Effector memory CD8-positive, alpha-beta T cell (primary cell): ENCODE data around the gene PDCD7.
"Not testable (repeated sequence)": the region's sequence is repeated elsewhere in the genome, so short reads cannot be mapped to it uniquely, and the experiment has no call there.

Experiments
- ATAC-seq: fragments of 150-1000 bp; cut with Tn5 transposase; replicated peaks from 2 replicates; pipeline ENCODE4 v1.10.0; 2021; ENCODE audit warnings: mild to moderate bottlenecking, moderate library complexity
- DNase-seq, 3 experiments: peaks; one replicate each; pipeline ENCODE4 v3.0.0; 2021
- H3K27ac Mint-ChIP-seq, 2 donors: one replicate each; pipeline ENCODE4 v1.8.0; 2022; ENCODE audit warnings: mild to moderate bottlenecking in 2 of 2, mixed read lengths in 2 of 2, moderate library complexity in 2 of 2
- H3K27me3 Mint-ChIP-seq, 2 donors: one replicate each; pipeline ENCODE4 v1.8.0; 2022; ENCODE audit warnings: mixed read lengths in 2 of 2
- H3K36me3 Mint-ChIP-seq: one replicate; pipeline ENCODE4 v1.8.0; 2022; ENCODE audit warnings: mild to moderate bottlenecking, moderate library complexity, mixed read lengths; ENCODE audit not compliant: insufficient read depth
- H3K4me1 Mint-ChIP-seq, 2 donors: one replicate each; pipeline ENCODE4 v1.8.0; 2022; ENCODE audit warnings: low read depth in 2 of 2, mixed read lengths in 2 of 2
- H3K4me3 Mint-ChIP-seq, 2 donors: one replicate each; pipeline ENCODE4 v1.8.0; 2022; ENCODE audit warnings: mild to moderate bottlenecking in 2 of 2, mixed read lengths in 2 of 2, moderate library complexity in 2 of 2
- H3K9me3 Mint-ChIP-seq, 2 donors: one replicate each; pipeline ENCODE4 v1.8.0; 2022; ENCODE audit warnings: mixed read lengths in 2 of 2

The PDCD7 gene

DNA sequence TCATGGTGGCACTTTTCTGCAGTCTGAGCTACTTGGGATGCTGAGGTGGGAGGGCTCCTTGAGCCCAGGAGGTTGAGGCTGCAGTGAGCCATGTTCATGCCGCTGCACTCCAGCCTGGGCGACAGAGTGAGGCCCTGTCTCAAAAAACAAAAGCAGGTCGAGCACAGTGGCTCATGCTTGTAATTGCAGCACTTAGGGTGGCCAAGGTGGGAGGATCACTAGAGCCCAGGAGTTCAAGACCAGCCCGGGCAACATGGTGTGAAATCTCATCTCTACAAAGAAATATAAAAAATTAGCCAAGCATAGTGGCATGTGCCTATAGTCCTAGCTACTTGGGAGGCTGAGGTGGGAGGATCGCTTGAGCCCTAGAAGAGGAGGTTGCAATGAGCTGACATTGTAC is 28.6 kb downstream of the PDCD7 start:
- no peaks in the 10 kb centered on the region for H3K9me3 Mint-ChIP-seq
- peaks cover 31% of the 10 kb centered on the region for H3K36me3 Mint-ChIP-seq
- DNase-seq = no peak
- no peak for ATAC-seq
- H3K27ac Mint-ChIP-seq = peak overlapping the region in 1 of 2 donors; percentile 49
- peaks cover 5 to 9% of the 10 kb centered on the region in 2 donors for H3K4me1 Mint-ChIP-seq
- no peaks in the 10 kb centered on the region for H3K27me3 Mint-ChIP-seq
- no peak overlapping the region for H3K4me3 Mint-ChIP-seq

DNA sequence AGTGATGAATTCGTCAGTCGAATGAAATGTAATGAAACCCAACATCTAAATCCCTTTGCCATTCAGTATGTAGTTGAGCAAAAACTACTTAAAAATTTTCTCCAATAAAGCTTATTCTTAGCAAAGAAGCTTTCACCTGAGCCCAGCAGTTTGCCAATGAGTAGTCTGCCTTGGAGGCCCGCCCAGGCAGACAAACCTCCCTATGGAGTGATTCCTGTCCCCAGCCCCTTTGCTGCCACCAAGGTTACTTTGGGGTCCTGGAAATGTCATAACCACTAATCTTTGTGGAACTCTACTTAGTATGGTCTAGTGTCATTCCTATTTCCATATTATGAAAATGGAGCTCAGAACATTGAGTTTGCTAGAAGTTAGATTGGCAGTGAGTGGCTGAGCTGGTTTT is 30.7 kb downstream of the PDCD7 start:
- no peak overlapping the region for H3K4me3 Mint-ChIP-seq
- peaks cover 5 to 9% of the 10 kb centered on the region in 2 donors for H3K4me1 Mint-ChIP-seq
- peaks cover 34% of the 10 kb centered on the region for H3K36me3 Mint-ChIP-seq
- no peak for ATAC-seq
- no peaks in the 10 kb centered on the region for H3K27me3 Mint-ChIP-seq
- H3K9me3 Mint-ChIP-seq = no peaks in the 10 kb centered on the region
- H3K27ac Mint-ChIP-seq = no peak overlapping the region
- no peak for DNase-seq

- peaks cover 5 to 9% of the 10 kb centered on the region in 2 donors for H3K4me1 Mint-ChIP-seq
- ATAC-seq = no peak
- peak overlapping the region in 1 of 2 donors; percentile 78 for H3K27ac Mint-ChIP-seq
- no peak overlapping the region for H3K4me3 Mint-ChIP-seq
- peaks cover 32% of the 10 kb centered on the region for H3K36me3 Mint-ChIP-seq
- H3K9me3 Mint-ChIP-seq = no peaks in the 10 kb centered on the region
- no peak for DNase-seq
- no peaks in the 10 kb centered on the region for H3K27me3 Mint-ChIP-seq
Observed at GRCh38 chr15:65101891-65102708, 31.5 kb downstream of the PDCD7 start.

DNA sequence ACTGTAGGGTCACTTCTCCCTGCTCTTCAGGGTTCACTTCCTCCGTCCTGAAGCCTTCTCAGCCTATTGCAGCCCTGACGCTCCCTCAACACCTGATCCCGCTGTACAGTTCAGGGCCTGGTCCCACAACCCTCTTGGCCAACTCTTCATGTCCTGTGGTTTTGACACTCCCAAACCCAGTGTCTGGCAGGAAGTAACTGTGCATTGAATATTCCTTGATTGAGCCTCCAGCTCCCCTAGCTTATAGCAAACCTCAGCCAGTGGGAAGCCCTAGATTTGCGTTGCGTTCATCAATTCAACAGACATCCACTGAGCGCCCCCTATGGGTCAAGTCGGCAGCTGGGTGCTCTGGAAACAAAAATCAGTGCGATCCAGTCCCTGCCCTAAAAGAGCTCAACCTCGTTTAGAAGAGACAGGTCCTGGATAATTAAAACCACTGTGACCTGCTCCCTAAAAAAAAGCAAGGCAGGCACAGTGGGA is 32.2 kb downstream of the PDCD7 start:
- DNase-seq (peak; percentile 17 to 28 (median 23)), ATAC-seq (no peak)
- Mint-ChIP-seq H3K4me1 (peaks cover 5 to 9% of the 10 kb centered on the region in 2 donors), H3K27ac (peak overlapping the region; percentile 49 to 78), H3K36me3 (peaks cover 32% of the 10 kb centered on the region), H3K9me3 (no peaks in the 10 kb centered on the region), H3K4me3 (no peak overlapping the region), H3K27me3 (no peaks in the 10 kb centered on the region)

GRCh38 chr15:65100442-65100841 is 33.2 kb downstream of the PDCD7 start:
- H3K27ac Mint-ChIP-seq = no peak overlapping the region
- H3K4me1 Mint-ChIP-seq = peaks cover 5 to 9% of the 10 kb centered on the region in 2 donors
- H3K36me3 Mint-ChIP-seq = peaks cover 27% of the 10 kb centered on the region
- H3K9me3 Mint-ChIP-seq = no peaks in the 10 kb centered on the region
- no peak overlapping the region for H3K4me3 Mint-ChIP-seq
- no peaks in the 10 kb centered on the region for H3K27me3 Mint-ChIP-seq
- DNase-seq (no peak), ATAC-seq (no peak)

- H3K27ac Mint-ChIP-seq, H3K4me1 Mint-ChIP-seq, H3K9me3 Mint-ChIP-seq, H3K27me3 Mint-ChIP-seq, DNase-seq, H3K4me3 Mint-ChIP-seq, ATAC-seq: not testable (repeated sequence)
- H3K36me3 Mint-ChIP-seq = peaks cover 27% of the 10 kb centered on the region
Observed at GRCh38 chr15:65099801-65100200, 33.8 kb downstream of the PDCD7 start.

DNA sequence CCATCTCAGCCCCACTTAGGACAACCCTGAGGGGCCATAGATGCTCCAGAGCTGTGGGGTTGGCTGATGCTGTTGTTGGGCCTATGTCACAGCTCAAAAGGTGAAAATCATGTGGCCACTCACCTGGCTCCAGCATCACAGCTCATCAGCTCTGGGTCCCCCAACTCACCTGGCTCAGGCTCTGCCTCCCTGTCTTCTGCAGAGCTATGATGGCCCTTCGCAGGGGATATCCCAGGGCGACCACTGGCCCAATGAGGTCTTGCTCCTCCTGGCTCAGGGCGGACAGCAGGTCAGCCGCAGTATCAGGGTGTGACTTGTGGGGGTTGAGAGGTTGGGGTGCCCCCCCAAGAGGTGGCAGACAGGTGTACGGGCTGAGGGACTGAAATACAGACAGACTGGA is 34.3 kb downstream of the PDCD7 start:
- H3K27ac Mint-ChIP-seq = no peak overlapping the region
- H3K4me1 Mint-ChIP-seq = peaks cover 7 to 9% of the 10 kb centered on the region in 2 donors
- DNase-seq = no peak

GRCh38 chr15:65097651-65098263 is 35.9 kb downstream of the PDCD7 start:
- Mint-ChIP-seq H3K4me1 (peaks cover 6 to 7% of the 10 kb centered on the region in 2 donors), H3K27ac (peak overlapping the region in 1 of 2 donors; percentile 63), H3K4me3 (no peak overlapping the region), H3K36me3 (peaks cover 15% of the 10 kb centered on the region), H3K27me3 (no peaks in the 10 kb centered on the region), H3K9me3 (no peaks in the 10 kb centered on the region)
- no peak for ATAC-seq
- DNase-seq = no peak

More for the DNA sequence above, 34.3 kb downstream of the PDCD7 start:
- Mint-ChIP-seq H3K36me3 (peaks cover 23% of the 10 kb centered on the region), H3K4me3 (no peak overlapping the region), H3K27me3 (no peaks in the 10 kb centered on the region), H3K9me3 (no peaks in the 10 kb centered on the region)
- no peak for ATAC-seq

DNA sequence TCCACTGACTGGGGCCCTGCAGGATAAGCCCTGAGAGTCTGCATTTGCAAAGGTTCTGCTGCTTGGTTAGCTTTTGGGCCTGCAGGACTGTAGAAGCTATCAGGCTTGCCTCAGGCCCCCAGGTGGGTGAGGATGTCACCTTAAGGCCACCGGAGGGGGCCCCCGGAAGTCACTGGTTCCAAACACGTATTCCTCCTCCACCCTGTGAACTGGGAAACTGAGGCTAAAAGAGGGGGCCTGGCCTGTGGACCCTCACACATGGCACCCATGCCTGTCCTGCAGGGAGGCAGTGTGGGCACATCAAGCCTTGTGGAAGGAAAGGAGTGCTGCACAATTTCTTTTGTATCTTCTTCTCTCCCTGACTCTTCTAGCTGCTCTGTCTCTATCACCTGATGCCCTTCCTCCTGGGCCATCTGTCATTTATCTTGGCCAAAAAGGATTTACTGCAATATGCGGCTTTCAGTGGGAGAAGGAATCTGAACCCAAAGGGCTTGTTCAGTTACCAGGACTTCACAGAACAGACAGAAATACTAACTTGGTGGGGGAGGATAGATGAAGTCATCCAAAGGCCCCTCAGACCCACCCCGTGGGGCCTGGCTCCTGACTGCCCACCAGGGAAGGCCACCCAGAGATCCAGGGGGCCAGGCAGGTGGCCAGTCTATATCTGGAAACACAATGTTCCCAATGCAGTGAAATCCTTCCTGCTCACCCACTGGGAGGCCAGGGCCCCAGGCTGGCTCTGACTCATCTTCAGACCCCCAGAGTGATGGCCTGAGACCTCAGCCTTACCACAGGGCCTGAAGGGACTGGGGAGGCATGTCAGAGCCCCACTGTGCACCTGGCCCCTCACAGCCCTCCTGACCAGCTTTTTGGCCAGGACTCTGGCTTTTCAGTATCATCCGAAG is 36.9 kb downstream of the PDCD7 start:
- Mint-ChIP-seq H3K9me3 (no peaks in the 10 kb centered on the region), H3K36me3 (peaks cover 12% of the 10 kb centered on the region), H3K27me3 (no peaks in the 10 kb centered on the region), H3K27ac (peak overlapping the region in 1 of 2 donors; percentile 15), H3K4me1 (peaks cover 5 to 6% of the 10 kb centered on the region in 2 donors), H3K4me3 (no peak overlapping the region)
- DNase-seq (no peak), ATAC-seq (no peak)

- Mint-ChIP-seq H3K27ac (peak overlapping the region in 1 of 2 donors; percentile 1), H3K9me3 (no peaks in the 10 kb centered on the region), H3K36me3 (peaks cover 10% of the 10 kb centered on the region), H3K27me3 (no peaks in the 10 kb centered on the region), H3K4me3 (no peak overlapping the region), H3K4me1 (peaks cover 0 to 2% of the 10 kb centered on the region in 2 donors)
- ATAC-seq (no peak), DNase-seq (no peak)
Observed at GRCh38 chr15:65095747-65096104, 37.9 kb downstream of the PDCD7 start.

GRCh38 chr15:65095011-65095746 is 38.4 kb downstream of the PDCD7 start:
- H3K36me3 Mint-ChIP-seq = peaks cover 7% of the 10 kb centered on the region
- H3K27ac Mint-ChIP-seq = peak overlapping the region in 1 of 2 donors; percentile 1
- H3K4me3 Mint-ChIP-seq = no peak overlapping the region
- H3K4me1 Mint-ChIP-seq = peaks cover 0 to 2% of the 10 kb centered on the region in 2 donors
- no peak for DNase-seq
- H3K9me3 Mint-ChIP-seq = no peaks in the 10 kb centered on the region
- no peak for ATAC-seq
- no peaks in the 10 kb centered on the region for H3K27me3 Mint-ChIP-seq

GRCh38 chr15:65094294-65094995 is 39.2 kb downstream of the PDCD7 start:
- no peak for DNase-seq
- H3K4me3 Mint-ChIP-seq = no peak overlapping the region
- H3K4me1 Mint-ChIP-seq = peaks cover 0 to 2% of the 10 kb centered on the region in 2 donors
- no peak for ATAC-seq
- H3K27me3 Mint-ChIP-seq = no peaks in the 10 kb centered on the region
- H3K27ac Mint-ChIP-seq = no peak overlapping the region
- H3K36me3 Mint-ChIP-seq = peaks cover 7% of the 10 kb centered on the region
- H3K9me3 Mint-ChIP-seq = no peaks in the 10 kb centered on the region
